G401.6 (cell line): ENCODE measurements around the gene SPRYD7.
A peak's percentile ranks its signal among the peaks of the same experiment; 100 is the strongest.
"Not testable (repeated sequence)": the region's sequence is repeated elsewhere in the genome, so short reads cannot be mapped to it uniquely, and the experiment has no call there.

ENCODE experiments used
- FAIRE-seq: peaks from 2 replicates; lab custom pipeline; 2012; peaks lifted over from hg19 to GRCh38; lab: Jason Lieb, UNC

The SPRYD7 gene

DNA sequence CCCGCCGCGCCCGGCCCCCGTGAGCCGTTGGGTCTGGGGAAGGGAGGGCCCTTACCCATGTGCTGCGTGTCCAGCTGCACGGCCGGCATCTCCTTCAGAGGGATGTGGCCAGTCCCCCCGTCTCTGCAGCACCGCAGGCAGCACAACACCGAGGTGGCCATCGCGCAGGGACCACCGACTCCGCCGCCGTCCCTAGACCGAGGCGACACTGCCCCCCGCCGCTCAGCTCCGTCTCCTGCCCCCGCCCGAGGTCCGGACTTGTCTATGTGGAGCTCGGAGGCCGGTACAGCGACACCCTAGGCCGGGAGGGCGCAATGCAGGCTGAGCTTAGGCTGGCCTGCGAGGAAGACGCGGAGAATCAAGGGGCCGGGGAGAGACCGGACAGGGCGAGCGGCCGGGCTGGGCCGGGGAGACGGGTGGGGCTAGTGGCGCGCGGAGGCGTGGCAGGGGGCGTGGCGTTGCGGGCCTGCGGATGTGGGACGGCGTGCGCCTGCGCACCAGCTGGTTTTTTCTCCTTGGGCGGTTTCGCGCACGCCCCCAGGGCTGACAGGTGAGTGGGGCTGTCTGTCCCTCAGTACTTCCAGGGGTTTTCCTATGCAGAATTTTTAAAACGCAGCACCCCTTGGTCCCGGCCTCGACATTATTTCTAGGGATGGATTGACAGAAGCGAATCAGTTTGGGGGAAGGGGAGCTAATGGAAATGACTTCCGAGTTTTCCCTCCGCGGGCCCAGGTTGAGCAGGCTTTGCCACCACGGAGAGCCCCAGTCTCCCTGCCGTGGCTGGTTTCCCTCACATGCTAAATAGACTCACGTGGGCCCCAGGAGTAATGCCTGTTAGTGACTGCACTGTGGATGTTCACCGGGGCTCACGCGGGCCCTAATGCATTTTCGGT lies at the start of gene SPRYD7:
Gene SPRYD7, minus strand, starts transcription at position 266 of the 893 bp plus-strand sequence. Its CDS starts 105 bp downstream, at position 161.
- peak; percentile 89 for FAIRE-seq

- FAIRE-seq = no peak
Observed at GRCh38 chr13:49985129-49985528, 49.0 kb upstream of the SPRYD7 start.

GRCh38 chr13:49980266-49980665 lies 44.1 kb upstream of the SPRYD7 start:
- no peak for FAIRE-seq

DNA sequence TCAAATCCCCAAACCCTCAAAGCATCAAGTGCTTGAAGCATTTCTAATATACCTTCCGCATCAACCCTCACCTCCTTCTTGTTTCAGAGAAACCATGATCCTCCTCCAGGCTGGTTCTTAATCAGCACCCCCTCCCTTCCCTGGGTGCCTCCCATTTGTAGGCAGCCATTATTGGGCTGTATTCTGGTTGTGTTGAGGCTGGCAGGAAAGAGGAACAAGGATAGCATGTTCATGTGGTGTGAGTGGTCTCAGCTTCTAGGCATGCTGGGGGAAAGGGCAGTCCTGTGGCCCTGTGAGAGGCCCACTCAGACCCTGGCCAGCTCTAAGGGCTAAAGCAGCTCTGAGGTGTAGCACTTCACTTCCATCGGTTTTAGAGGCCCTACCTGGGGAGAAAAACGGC lies 41.9 kb upstream of the SPRYD7 start:
- no peak for FAIRE-seq

- peak; percentile 87 for FAIRE-seq
Observed at GRCh38 chr13:49976314-49977258, 40.4 kb upstream of the SPRYD7 start.

GRCh38 chr13:49975826-49976225 lies 39.7 kb upstream of the SPRYD7 start:
- no peak for FAIRE-seq

- no peak for FAIRE-seq
Observed at GRCh38 chr13:49972709-49973108, 36.6 kb upstream of the SPRYD7 start.

GRCh38 chr13:49967456-49967855 lies 31.3 kb upstream of the SPRYD7 start:
- FAIRE-seq = no peak

DNA sequence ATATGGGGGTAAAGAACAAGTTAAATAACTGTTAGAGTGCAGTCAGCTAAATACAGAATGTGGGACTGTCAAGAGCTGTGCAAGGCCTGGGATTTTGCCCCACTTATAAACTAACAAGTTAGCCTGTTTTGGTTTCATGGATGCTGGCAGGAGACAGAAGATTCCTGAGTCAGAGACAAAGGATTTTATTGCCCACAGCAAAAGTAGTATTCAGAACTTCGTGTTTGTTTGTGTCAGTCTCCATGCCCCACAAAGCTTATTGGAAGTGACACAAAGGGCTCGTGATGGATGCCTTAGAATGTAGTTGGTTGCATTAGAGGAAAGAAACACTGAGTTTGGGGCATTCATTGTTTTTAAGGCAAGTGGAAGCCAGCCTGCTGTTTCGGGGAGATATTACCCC lies 22.2 kb upstream of the SPRYD7 start:
- FAIRE-seq = no peak

GRCh38 chr13:49956131-49956530 lies 20.0 kb upstream of the SPRYD7 start:
- no peak for FAIRE-seq

DNA sequence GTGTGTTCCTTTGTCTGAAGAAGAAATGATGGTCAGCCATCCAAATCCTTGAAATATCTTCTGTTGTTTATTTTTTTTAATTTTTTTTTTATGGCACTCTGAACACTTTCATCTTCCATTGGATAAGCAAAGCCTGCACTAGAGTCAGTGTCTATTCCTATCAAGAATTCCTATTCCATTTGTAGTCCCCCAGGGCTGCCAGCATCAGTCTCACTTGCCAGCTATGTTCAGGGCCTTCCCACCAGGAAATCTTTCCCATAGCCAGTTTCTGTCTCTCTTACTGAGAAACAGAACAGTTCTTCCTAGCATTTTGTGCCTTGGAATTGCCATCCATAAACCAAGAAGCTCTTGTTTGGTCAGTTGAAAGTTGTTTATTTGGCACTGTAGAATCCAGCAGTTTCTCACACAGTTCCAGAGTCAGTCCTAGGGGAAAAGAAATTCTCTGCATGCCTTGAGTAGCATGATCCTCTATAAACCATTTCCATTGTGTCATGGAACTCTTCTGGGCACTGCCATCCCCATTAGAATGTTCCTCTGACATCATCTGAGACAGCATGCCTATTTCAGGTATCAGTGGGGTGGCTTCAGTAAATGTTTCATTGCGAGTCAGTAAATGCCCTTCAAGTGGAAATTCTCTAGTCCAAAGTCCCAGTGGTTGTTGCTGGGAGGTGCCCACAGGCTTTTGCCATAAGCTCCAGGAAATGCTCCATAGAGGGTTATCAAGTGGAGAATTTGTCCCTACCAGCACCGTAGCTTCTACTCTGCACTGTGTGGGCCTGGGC lies 18.7 kb upstream of the SPRYD7 start:
- no peak for FAIRE-seq

GRCh38 chr13:49953560-49953959 lies 17.4 kb upstream of the SPRYD7 start:
- FAIRE-seq = no peak

DNA sequence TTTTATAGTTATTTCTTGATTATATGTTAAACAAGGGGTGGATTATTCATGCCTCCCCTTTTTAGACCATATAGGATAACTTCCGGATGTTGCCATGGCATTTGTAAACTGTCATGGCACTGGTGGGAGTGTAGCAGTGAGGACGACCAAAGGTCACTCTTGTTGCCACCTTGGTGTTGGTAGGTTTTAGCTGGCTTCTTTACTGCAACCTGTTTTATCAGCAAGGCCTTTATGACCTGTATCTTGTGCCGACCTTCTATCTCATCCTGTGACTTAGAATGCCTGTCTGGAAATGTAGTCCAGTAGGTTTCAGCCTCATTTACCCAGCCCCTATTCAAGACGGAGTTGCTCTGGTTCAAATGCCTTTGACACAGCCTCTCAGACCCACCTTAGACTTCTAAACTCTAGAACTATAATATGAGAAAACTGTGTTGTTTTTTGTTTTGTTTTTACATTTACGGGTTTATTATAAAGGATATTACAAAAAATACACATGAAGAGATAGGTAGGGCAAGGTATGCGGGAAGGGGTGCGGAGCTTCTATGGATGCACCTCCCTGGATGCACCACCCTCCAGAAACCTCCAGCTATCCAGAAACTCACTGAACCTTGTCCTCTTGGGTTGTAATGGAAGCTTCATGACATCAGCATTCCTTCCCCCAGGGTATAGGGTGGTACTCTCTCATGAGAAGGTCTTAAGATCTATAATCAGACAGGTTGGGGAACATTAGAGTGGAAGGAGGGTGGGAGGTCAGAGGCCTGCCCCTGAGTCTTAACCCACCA lies 15.8 kb upstream of the SPRYD7 start:
- FAIRE-seq = no peak

DNA sequence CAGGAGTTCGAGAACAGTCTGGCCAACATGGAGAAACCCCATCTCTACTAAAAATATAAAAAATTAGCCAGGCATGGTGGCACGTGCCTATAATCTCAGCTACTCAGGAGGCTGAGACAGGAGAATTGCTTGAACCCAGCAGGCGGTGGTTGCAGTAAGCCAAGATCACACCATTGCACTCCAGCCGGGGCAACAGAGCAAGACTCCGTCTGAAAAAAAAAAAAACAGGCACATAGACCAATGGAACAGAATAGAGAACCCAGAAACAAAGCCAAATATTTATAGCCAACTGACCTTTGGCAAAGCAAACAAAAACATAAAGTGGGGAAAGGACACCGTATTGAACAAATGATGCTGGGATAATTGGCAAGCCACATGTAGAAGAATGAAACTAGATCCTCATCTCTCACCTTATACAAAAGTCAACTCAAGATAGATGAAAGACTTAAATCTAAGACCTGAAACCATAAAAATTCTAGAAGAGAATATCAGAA lies 12.7 kb upstream of the SPRYD7 start:
- not testable (repeated sequence) for FAIRE-seq

GRCh38 chr13:49939321-49939720 lies 3.2 kb upstream of the SPRYD7 start:
- FAIRE-seq = no peak

DNA sequence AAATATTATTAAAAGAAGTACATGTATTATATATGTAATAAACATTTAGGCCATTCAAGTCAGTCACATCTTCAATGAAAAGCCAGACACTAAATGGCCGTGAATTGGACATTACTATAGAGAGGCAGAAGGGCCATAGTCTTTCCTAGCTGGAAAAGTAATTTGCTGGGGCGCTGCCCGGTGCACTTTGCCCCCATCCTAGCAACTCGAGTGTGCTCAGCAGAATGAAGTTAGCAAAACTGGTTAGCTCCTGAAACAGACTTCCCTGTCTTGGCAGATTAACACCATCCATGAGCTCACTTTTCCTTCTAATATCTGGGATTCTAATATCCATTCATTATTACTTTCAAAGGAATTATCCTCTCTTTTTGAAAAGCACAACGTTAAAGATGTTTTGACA lies 2.8 kb upstream of the SPRYD7 start:
- FAIRE-seq = no peak

GRCh38 chr13:49938314-49938713 lies 2.2 kb upstream of the SPRYD7 start:
- FAIRE-seq = no peak

- FAIRE-seq = no peak
Observed at GRCh38 chr13:49936968-49937273, 781 bp upstream of the SPRYD7 start.

- FAIRE-seq = peak; percentile 3
Observed at GRCh38 chr13:49935171-49936074, 717 bp downstream of the SPRYD7 start.

DNA sequence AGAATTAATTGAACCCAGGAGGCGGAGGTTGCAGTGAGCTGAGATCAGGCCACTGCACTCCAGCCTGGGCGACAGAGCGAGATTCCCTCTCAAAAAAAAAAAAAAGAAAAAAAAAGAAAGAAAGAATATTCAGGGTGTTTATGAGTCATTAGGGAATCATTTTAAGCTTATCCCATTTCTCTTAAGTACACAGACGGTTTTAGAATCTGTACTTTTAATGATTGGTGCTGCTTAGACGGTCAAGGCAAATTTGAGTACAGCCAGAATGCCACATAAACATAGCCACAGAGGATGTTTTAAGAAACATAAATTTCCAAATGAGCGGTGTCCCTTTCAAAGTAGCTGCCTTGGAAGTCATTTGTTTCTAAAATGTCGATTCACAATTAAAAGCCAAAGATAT lies 2.6 kb downstream of the SPRYD7 start:
- no peak for FAIRE-seq
